Raji (cell line): Measurements from ENCODE around the gene GPN2.

Experiments
- POLR2A ChIP-seq: IDR thresholded peaks from 2 replicates; pipeline ENCODE4 v1.6.1; 2011; ENCODE audit warnings: low read depth, low read length, control low read depth; ENCODE audit not compliant: insufficient read depth

GPN2 gene

DNA sequence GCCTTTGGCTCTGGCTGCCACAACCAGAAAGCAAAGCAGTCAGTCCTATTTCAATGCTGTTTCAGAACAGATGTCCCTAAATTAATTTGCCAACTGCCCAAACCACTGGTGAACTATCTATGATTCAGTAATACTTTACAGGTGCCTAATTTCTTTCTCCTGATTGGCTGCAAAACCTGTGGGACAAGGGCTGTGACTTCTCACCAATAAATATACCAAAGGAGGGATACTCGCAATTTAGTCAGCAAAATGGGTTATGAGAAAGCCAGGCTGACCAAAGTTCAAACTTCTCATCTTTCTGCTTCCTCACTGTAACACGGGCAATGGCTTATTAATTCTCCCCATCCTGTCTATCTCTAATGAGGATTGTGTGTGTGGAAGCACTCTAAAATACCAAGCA is 12.8 kb downstream of the GPN2 start:
- no peak for TF ChIP-seq POLR2A

DNA sequence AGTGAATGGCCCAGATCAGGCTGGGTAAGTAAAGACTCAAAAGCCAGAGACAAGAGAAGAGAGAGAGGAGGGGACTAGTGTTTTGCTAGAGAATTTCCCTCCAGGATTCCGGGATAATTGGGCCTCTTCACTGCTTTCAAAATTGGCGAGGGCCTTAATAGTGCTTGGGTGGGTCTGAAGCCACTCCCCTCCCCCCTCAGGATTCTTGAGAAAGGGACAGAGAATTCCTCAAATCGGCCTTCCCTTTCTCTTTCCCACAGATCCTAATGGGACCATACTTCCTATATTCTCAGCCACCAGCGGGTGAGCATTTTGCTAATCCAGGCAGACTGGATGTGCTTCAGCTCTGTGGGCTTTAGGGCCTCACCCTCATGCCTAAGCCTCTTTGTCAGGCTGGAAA is 15.2 kb downstream of the GPN2 start:
- no peak for TF ChIP-seq POLR2A

DNA sequence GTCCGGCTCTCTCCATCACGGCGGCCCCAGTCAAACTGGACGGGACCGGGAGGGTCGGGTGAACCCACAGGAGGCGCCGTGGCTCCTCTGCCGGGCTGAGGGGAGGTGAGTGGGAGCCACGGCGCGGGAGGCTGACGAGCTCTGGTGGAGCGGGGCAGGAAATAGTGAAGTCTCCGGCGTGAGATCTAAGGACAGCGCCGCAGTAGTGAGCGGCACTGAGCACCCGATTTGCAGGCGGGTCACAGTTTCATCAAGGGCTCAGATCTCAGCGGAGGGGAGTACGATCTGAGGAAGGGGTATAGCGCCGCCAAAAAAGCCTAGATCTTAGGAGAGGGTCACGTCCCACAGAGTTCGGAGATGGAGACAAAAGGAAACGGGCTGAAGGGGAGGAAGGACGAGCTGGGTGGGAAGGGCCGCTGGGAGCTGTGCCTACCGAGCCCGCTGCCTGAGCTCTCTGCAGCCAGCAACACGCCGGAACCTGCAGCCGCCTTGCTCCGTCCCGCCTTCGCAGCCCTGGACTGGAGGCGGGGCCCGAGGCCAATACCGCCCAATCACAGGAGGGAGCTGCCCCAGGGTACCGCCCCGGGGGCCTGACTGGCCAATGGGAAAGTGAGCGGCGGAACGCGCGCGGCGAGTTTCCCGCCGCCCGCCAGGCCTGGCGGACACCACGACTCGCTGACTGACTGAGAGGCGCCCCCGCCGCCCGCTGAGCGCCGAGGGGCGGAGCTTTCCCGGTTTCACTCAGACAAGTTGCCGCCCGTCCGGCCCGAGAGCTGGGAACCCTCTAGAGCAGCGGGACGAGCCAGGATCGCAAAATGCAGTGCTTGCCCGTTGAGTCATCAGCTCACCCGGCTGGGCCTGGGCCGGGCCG is 25.2 kb downstream of the GPN2 start:
- peak; percentile 100 for TF ChIP-seq POLR2A

DNA sequence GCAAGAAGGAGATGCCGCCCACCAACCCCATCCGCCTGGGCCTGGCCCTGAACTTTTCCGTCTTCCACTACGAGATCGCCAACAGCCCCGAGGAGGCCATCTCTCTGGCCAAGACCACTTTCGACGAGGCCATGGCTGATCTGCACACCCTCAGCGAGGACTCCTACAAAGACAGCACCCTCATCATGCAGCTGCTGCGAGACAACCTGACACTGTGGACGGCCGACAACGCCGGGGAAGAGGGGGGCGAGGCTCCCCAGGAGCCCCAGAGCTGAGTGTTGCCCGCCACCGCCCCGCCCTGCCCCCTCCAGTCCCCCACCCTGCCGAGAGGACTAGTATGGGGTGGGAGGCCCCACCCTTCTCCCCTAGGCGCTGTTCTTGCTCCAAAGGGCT is 26.4 kb downstream of the GPN2 start:
- TF ChIP-seq POLR2A, result no peak

DNA sequence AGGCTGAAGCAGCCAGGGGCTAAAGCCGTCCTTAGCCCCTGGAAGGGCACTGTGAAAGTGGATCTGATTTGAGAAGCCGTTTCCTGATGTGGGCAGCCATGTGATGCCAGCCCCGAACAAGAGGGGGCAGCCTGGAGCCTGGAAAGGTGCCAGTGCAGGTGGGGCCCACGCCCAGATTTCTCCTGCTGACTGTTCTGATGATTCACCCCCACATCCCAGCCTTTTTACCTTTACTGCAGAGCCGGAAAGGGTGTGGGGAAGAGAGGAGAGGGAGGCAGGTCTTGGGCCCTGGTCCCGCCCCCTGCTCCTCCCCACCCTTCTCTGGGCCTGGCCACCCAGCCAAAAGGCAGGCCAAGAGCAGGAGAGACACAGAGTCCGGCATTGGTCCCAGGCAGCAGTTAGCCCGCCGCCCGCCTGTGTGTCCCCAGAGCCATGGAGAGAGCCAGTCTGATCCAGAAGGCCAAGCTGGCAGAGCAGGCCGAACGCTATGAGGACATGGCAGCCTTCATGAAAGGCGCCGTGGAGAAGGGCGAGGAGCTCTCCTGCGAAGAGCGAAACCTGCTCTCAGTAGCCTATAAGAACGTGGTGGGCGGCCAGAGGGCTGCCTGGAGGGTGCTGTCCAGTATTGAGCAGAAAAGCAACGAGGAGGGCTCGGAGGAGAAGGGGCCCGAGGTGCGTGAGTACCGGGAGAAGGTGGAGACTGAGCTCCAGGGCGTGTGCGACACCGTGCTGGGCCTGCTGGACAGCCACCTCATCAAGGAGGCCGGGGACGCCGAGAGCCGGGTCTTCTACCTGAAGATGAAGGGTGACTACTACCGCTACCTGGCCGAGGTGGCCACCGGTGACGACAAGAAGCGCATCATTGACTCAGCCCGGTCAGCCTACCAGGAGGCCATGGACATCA is 27.1 kb downstream of the GPN2 start, which contains the start of gene SFN:
Gene SFN (plus strand): TSS at position 369 of the 904 bp plus-strand sequence. CDS start 64 bp downstream, at position 433.
- peak; percentile 36; the same call in 1 of the 2 replicates for TF ChIP-seq POLR2A

DNA sequence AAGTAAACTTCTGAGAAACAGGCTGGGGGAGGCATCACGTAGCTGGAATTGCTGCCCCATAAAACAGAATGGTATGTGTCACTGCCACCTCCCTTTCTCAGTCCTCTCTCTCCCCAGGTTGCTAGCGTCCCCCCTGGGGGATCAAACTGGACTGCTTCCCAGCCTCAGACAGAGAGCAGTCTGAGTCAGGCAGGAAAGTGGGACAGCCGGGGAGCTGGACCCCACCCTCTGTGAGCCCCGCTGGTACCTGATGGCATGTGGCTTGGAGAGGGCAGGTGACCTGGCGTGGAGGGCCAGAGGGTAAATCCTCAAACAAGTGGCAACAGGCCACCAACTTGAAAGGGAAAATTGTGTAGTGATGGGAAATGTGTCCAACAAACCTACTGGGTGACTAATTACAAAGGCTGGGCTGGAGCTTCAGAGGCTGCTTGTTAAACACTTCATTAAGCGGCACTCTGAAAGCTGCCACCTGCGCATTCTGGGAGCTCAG is 28.1 kb downstream of the GPN2 start:
- no peak for TF ChIP-seq POLR2A

DNA sequence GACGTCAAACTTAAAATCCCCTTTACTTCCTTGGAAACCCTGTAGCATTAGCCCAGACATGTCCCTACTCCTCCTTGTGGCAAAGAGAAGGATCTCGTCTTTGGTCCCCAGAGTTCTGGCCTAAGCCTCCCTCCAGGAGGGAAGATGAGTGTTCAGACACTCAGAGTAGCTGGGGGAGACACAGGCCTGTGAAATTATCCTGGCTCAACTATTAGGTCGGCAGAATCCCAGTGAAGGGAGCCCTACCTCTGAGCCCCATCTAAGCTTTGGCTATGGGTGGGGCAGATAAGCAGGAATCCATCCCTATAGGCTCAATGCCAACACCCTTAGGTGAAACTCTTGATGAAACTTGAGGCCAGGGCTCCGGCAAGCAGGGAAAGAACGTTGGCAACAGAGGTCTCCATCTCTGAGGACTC is 28.8 kb downstream of the GPN2 start:
- no peak for TF ChIP-seq POLR2A

DNA sequence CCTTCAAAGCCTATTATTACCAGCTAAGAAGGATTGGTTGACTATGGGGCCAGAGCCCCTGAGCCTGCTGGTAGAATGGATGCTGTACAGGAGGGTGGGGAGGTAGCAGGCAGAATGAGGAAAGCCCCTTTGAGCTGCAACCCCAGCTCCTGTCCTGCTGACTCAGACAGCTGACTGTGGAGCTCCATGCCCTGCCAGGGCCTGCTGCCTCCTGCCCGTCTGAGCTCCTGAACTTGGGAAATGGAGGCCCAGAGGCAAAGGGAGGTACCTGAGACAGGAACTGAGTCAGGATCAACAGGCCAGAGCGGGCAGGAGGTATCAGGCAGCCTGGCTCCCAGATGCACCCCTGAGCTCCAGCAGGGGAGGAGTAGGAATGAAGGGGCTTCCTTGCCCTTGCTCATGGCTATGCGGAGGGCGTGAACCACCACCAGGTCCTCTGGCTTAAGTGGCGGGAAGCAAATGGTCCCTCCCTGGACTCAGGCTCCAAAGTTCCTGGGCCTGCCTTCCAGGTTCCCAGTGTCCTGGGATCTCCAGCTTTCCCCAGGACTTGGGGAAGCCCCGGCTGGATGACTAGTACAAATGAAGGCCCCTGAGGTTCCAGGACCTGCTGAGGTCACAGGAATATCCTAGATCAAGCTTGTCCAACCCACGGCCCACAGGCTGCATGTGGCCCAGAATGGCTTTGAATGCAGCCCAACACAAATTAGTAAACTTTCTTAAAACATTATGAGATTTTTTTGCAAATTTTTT is 31.0 kb downstream of the GPN2 start:
- TF ChIP-seq POLR2A, result no peak

DNA sequence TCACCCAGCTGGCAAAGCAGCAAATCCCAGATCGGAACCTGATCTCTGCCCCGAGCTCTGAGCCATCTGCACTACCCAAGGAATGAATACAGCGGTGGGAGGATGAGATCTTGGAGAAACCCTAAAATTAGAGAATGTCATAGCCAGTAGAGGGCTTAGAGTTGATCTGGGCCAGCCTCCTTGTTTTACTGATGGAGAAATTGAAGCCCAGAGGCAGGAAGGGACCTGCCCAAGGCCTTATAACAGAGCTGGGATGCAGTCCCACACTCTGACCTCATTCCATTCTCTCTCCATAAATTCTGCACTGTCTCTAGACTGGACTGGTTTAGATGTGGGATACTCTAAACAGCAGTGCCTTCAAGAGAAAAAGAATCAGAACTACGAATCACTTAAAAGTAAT is 31.9 kb downstream of the GPN2 start:
- no peak for TF ChIP-seq POLR2A

DNA sequence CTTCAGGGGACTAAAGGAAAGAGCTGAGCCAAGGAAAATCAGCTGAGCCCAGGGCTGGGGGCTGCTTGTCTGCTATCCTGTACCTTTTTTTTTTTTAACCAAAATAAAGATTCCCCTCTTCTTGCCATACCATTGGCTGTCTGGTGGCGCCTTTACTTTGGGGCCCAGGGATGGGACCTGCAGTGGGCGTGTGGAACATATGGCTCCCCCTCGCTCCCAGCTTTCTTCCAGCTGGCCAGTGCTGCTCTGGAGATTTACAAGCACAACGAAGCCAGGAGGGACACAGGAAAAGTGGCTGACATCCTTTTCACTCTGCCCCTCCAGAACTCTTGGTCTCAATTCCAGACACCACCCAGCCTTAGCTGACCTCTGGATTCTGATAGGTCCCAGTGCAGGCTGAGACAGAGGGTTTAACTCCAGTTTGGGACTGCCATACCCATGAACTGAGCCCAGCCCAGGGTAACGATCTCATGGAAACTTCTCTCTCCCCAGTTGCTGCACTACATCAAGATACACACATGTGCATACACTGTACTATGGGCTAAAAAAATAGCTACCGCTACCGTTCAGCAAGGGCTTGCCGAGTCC is 32.5 kb downstream of the GPN2 start:
- TF ChIP-seq POLR2A, result no peak

DNA sequence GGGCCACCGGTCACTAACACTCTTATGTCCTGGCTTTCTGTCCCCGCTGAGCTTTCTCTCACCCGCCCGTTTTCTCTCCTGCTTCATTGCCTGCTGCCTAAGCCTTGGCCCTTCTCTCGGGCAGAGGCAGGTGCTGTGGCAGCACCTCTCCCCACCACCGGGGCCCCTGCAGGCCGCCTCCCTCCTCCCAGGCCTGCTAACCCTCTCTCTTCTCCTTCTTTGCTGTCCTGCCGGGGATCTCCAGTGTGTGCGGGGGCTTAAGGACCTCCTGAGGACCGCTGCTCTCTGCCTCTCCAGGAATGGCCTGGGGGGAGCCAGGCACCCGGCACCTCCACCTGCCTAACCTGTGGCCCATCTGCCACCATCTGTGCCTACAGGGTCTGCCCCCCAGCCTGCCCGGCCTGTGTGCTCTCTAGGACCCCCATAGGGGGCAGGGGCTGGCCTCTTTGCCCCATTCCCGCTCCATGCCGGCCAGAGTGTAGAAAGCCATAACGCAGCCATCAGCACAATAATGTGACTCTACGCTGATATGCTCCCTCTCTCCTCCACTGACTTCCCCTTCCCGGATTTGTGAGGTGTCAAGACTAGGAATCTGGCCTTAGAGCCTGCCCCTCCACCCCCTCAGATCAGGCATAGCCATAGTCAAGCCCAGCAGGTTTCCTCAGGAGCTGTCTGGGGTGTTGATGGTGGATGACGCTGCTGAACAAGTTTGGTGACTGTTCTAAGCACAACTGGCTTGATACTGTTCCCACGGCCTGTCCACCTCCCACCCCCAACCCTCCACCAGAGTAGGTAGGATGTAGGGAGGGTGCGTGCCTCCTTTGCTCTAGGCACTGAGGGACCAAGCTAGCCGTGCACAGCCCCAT is 33.2 kb downstream of the GPN2 start:
- TF ChIP-seq POLR2A, result no peak

DNA sequence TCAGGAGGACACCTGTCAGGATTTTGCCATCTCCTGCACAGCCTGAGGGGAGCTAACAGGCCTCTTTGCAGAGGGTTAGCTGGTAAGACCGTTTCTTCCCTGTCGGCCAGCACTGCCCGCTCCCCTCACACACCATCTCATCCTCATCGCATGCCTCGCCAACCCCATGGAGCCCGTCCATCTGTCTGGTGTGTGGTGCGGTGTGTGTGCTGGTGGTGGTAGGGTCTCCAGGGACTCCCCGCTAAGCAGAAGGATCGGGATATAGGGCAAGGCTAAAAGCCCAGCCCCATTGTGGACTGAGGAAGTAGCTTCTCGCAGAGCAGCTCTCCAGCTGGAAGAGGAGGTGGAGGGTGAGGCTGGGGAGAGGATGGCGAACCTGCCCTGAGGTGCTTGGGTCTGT is 33.9 kb downstream of the GPN2 start:
- no peak for TF ChIP-seq POLR2A

DNA sequence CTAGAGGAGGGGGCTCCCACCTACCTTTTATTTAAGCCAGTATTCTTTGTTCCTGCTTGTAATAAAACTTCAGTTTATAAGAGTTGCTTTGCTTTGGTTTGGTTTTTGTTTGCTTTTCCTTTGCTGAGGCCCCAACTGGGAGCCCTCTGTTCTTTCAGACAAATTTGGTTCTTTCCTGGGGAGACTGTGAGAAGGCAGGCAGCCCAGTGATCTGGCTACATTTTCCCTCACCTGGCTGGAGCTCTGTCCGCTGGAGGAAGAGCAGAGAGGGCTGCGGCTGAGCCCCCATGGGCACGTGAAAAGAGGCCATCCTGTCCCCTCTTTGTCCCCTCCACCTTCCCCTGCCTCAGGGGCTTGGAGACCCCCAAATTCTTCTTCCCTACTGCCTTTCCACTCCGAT is 34.4 kb downstream of the GPN2 start:
- no peak for TF ChIP-seq POLR2A

DNA sequence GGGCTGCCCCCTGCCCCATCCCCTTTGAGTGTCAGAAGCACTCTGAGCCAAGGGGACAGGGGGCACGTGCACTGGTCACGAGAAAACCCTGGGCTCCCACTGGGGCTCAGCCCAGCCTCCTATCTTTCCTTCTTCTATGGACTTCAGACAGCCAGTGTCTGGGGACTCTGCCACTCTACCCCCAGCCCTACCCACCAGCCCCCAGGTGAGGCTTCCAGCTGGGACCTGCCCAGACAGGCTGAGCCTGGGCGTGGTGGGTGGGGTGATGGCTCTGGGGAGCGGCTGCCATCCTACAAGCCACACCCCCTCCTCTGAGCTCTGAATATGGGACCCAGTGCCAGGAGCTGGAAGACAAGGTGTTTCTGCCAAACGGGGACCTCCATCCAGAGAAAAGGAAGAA is 35.2 kb downstream of the GPN2 start:
- TF ChIP-seq POLR2A, result no peak
